Upper lobe of right lung (tissue), 1 donor: ENCODE data around the gene FBXW10B. TPM values are rescaled to one million over a fixed set of nuclear protein-coding genes. Genes with fewer than 3 reads are reported as not detected.
A peak's percentile ranks its signal among the peaks of the same experiment; 100 is the strongest.
"Not testable (repeated sequence)": the region's sequence is repeated elsewhere in the genome, so short reads cannot be mapped to it uniquely, and the experiment has no call there.

Source experiments
- ATAC-seq: fragments of 200-7000 bp; cut with Tn5 transposase; one replicate; pipeline ENCODE4 v1.9.1; 2020; ENCODE audit warnings: mild to moderate bottlenecking, moderate library complexity
- DNase-seq: peaks from one replicate; pipeline ENCODE4 v3.0.0-alpha.2; 2020
- H3K27ac ChIP-seq: fragments of 200-600 bp; one replicate; pipeline ENCODE4 v1.8.0; 2022
- H3K27me3 ChIP-seq: fragments of 200-600 bp; one replicate; pipeline ENCODE4 v1.8.0; 2022; ENCODE audit warnings: mild to moderate bottlenecking
- H3K36me3 ChIP-seq: fragments of 200-600 bp; one replicate; pipeline ENCODE4 v1.8.0; 2022
- H3K4me1 ChIP-seq: fragments of 200-600 bp; one replicate; pipeline ENCODE4 v1.8.0; 2022
- H3K4me3 ChIP-seq: fragments of 200-600 bp; one replicate; pipeline ENCODE4 v1.8.0; 2022; ENCODE audit warnings: mild to moderate bottlenecking
- H3K9me3 ChIP-seq: fragments of 200-600 bp; one replicate; pipeline ENCODE4 v1.8.0; 2022
- intact Hi-C: fragments of 100-400 bp; cut with DNase I; formaldehyde crosslinking; loops from one replicate; pipeline ENCODE4 v1.11.0; 2022
- total RNA-seq: library from RNA; stranded (reverse); fragmentation: NEBNext Ultra II Directional; extraction: Animal tissue kit (Norgen Biotek cat#: 25700); gene quantifications from one replicate; pipeline ENCODE4 v1.2.1, GENCODE V29; 2021
- donor health status: DM: no; HTN: yes; CAD: no; lungs with severe emphysema.

FBXW10B gene
- total RNA-seq, 1 donor from 2014 or later: 1.4 TPM

GRCh38 chr17:15576848-15577247 is 42.7 kb downstream of the FBXW10B start:
- H3K9me3 ChIP-seq, H3K4me3 ChIP-seq, intact Hi-C loops, H3K4me1 ChIP-seq, ATAC-seq, H3K27me3 ChIP-seq, H3K36me3 ChIP-seq, H3K27ac ChIP-seq, DNase-seq: not testable (repeated sequence)

DNA sequence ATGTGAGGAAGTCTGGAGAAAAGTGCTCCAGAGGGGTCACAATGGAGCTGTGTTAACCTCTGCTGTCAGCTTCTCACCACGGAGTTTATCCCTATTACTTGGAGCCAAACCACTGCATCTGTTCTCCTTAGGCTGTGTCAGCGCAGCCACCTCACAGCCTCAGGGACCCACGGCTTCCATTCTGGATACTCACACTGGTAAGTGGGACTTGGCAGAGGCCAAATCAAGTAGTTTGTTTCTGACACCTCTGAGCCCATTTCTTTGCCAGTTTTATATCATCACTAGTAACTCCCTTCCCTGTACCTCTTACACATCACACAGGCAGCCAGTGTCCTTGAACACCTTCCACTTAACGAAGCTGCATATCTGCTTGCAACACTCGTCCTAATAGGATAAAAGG is 44.8 kb downstream of the FBXW10B start:
- intact Hi-C loops, DNase-seq, H3K4me1 ChIP-seq, H3K27me3 ChIP-seq, H3K4me3 ChIP-seq, H3K9me3 ChIP-seq, H3K36me3 ChIP-seq, H3K27ac ChIP-seq, ATAC-seq: not testable (repeated sequence)

DNA sequence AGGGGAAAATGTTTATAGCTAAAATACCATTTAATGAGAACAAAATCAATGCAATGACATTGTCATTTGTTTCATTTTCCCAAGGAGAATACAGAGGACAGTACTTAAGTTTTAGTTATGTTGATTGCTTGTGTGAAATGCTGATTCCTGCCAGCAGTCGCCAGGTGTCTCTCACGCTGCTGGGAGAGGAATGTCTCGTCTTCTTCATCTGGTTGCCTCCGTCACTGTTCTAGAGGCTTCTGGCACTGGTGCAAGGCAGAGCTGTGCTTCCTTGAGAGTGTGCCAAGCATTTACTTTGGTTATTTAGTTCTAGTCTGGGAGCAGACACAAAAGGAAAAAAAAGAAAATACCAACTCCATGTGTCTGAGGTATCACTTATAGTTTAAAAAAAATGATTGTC is 45.6 kb downstream of the FBXW10B start:
- intact Hi-C loops, H3K36me3 ChIP-seq: not testable (repeated sequence)
- peak; percentile 52 for ATAC-seq

More for the DNA sequence above, 45.6 kb downstream of the FBXW10B start:
- H3K27me3 ChIP-seq, H3K9me3 ChIP-seq, H3K27ac ChIP-seq, H3K4me3 ChIP-seq, H3K4me1 ChIP-seq, DNase-seq: not testable (repeated sequence)

Other genes with a start within 250 kb of the FBXW10B start
- gene CDRT4, start 152.1 kb downstream of the FBXW10B start, total RNA-seq: 9.0 TPM
- gene TVP23C, start 56.2 kb downstream of the FBXW10B start, total RNA-seq: 18.4 TPM
- 20.1 TPM for gene TRIM16, start 64.6 kb upstream of the FBXW10B start, total RNA-seq
- 11.6 TPM for gene ZNF286A, start 80.0 kb upstream of the FBXW10B start, total RNA-seq
- not detected for gene TBC1D26, start 112.6 kb upstream of the FBXW10B start, total RNA-seq